K562 (cell line): ENCODE data around the gene CCDC171.

Experiments used
- CTCF ChIP-seq, 3 experiments: IDR thresholded peaks in 2 of 3; conservative IDR thresholded peaks in 1 of 3; 2 replicates each; pipeline ENCODE4 v1.5.1; 2011 to 2012; ENCODE audit warnings: low read length in 3 of 3, mild to moderate bottlenecking in 3 of 3, control low read depth in 2 of 3, improper control_type of control experiment in 1 of 3, inconsistent platforms in 1 of 3, low read depth in 1 of 3, mixed read lengths in 1 of 3, moderate library complexity in 1 of 3; ENCODE audit not compliant: insufficient read depth in 2 of 3
- E2F8 ChIP-seq: fragments of 450-650 bp; IDR thresholded peaks from 2 replicates; pipeline ENCODE4 v1.7.1; 2018; ENCODE audit warnings: mild to moderate bottlenecking, low read depth; ENCODE audit not compliant: partially characterized antibody
- EP300 ChIP-seq: IDR thresholded peaks from 2 replicates; pipeline ENCODE4 v1.6.1; 2012; ENCODE audit warnings: low read length, improper control_type of control experiment
- ERF ChIP-seq: fragments of 450-650 bp; formaldehyde crosslinking; IDR thresholded peaks from 2 replicates; pipeline ENCODE4 v1.4.0; 2020; ENCODE audit warnings: mild to moderate bottlenecking, mixed read lengths
- POLR2A ChIP-seq: fragments of 450-650 bp; conservative IDR thresholded peaks from 2 replicates; pipeline ENCODE4 v1.6.1; 2016
- SMAD1 ChIP-seq: fragments of 150-350 bp; IDR thresholded peaks from 2 replicates; pipeline ENCODE4 v1.6.1; 2014; ENCODE audit warnings: low read length, low read depth; ENCODE audit not compliant: partially characterized antibody

- TF ChIP-seq CTCF (IDR thresholded peaks at IDR 0.05 in 2 of 3, conservative IDR thresholded peaks at IDR 0.05 in 1 of 3; ENCODE audit: insufficient read depth in 2 of 3, low read depth in 1 of 3, low read length in 3 of 3) = no peak
- no peak for TF ChIP-seq POLR2A
- TF ChIP-seq ERF = no peak
- no peak for TF ChIP-seq SMAD1
- no peak for TF ChIP-seq EP300
- no peak for TF ChIP-seq E2F8
These were observed 117.4 kb downstream of the CCDC171 start for GRCh38 chr9:15670246-15670645.
